ENCODE data around the gene RFX4. TPM values are rescaled to one million over a fixed set of nuclear protein-coding genes. Genes with fewer than 3 reads are reported as not detected.

The RFX4 gene
- total and polyA plus RNA-seq, 2 of the 8 experiments (the other 6 are each of a cell fraction or from before 2014, with no cell fraction given), result 0.06 TPM; not detected in 1

- no peak for TF ChIP-seq CHD7 (IDR thresholded peaks at IDR 0.05; ENCODE audit: insufficient replicate concordance, low read length)
- no peak for TF ChIP-seq RFX5 (IDR thresholded peaks at IDR 0.05; ENCODE audit: borderline replicate concordance, low read depth, low read length)
- TF ChIP-seq GTF2F1 (IDR thresholded peaks at IDR 0.05; ENCODE audit: borderline replicate concordance, low read depth, low read length), result no peak
- no peak for TF ChIP-seq USF2 (IDR thresholded peaks at IDR 0.05; ENCODE audit: low read length)
- TF ChIP-seq SAP30 (IDR thresholded peaks at IDR 0.05; ENCODE audit: insufficient read depth, insufficient replicate concordance, low read length), result no peak
Measured at GRCh38 chr12:106769546-106769945, 186.7 kb downstream of the RFX4 start (continued).
